Brain pericyte (primary cell): Measurements from ENCODE around the gene FMO2.
"Not testable (repeated sequence)": the region's sequence is repeated elsewhere in the genome, so short reads cannot be mapped to it uniquely, and the experiment has no call there.

ENCODE experiments used
- DNase-seq: peaks from one replicate; pipeline ENCODE4 v3.0.0-alpha.2; 2012; ENCODE audit warnings: low read depth, low spot score

Gene FMO2

GRCh38 chr1:171219346-171220080 is 34.4 kb downstream of the FMO2 start:
- no peak for DNase-seq

- DNase-seq, result no peak
Observed at GRCh38 chr1:171220081-171220420, 35.0 kb downstream of the FMO2 start.

- no peak for DNase-seq
Observed at GRCh38 chr1:171220581-171221054, 35.5 kb downstream of the FMO2 start.

GRCh38 chr1:171221665-171222591 is 36.8 kb downstream of the FMO2 start:
- no peak for DNase-seq

GRCh38 chr1:171222936-171223335 is 37.8 kb downstream of the FMO2 start:
- no peak for DNase-seq

- DNase-seq, result not testable (repeated sequence)
Observed at GRCh38 chr1:171224257-171224656, 39.2 kb downstream of the FMO2 start.

- no peak for DNase-seq
Observed at GRCh38 chr1:171226747-171227370, 41.8 kb downstream of the FMO2 start.

- no peak for DNase-seq
Observed at GRCh38 chr1:171231326-171231725, 46.2 kb downstream of the FMO2 start.

- no peak for DNase-seq
Observed at GRCh38 chr1:171233183-171233582, 48.1 kb downstream of the FMO2 start.

GRCh38 chr1:171236231-171236630 is 51.1 kb downstream of the FMO2 start:
- DNase-seq, result not testable (repeated sequence)

- DNase-seq, result no peak
Observed at GRCh38 chr1:171243878-171244277, 58.8 kb downstream of the FMO2 start.

- no peak for DNase-seq
Observed at GRCh38 chr1:171245458-171246064, 60.5 kb downstream of the FMO2 start.

- no peak for DNase-seq
Observed at GRCh38 chr1:171247501-171247900, 62.4 kb downstream of the FMO2 start.

- no peak for DNase-seq
Observed at GRCh38 chr1:171248302-171248701, 63.2 kb downstream of the FMO2 start, which contains the start of gene FMO1. FMO1 (plus strand) TSS chr1:171248494; CDS start chr1:171258088, 9,594 bp downstream.

- DNase-seq, result no peak
Observed at GRCh38 chr1:171248841-171249240, 63.7 kb downstream of the FMO2 start.

- DNase-seq, result no peak
Observed at GRCh38 chr1:171250263-171250662, 65.2 kb downstream of the FMO2 start.

GRCh38 chr1:171251042-171251951 is 66.2 kb downstream of the FMO2 start:
- DNase-seq, result no peak

GRCh38 chr1:171251952-171252300 is 66.8 kb downstream of the FMO2 start:
- DNase-seq, result no peak

GRCh38 chr1:171252482-171252881 is 67.4 kb downstream of the FMO2 start:
- DNase-seq, result no peak

GRCh38 chr1:171254859-171255258 is 69.8 kb downstream of the FMO2 start:
- no peak for DNase-seq
